Esophagus squamous epithelium (tissue), 5 donors: ENCODE measurements around the gene FUT4. TPM values are rescaled to one million over a fixed set of nuclear protein-coding genes. Genes with fewer than 3 reads are reported as not detected.

Source experiments
- DNase-seq: peaks from one replicate; lab custom pipeline; 2025; lab: John Stamatoyannopoulos, UW
- H3K27ac ChIP-seq, 4 donors: fragments of 200-600 bp; sonication (generic); one replicate each; pipeline ENCODE4 v1.5.1; 2016 to 2019; ENCODE audit warnings: mild to moderate bottlenecking in 1 of 4
- H3K27me3 ChIP-seq, 4 donors: fragments of 200-600 bp; sonication (generic); 1 replicate in 3 of 4; 2 replicates in 1 of 4; pipeline versions ENCODE4 v1.5.1 to v1.6.0; 2017 to 2021; ENCODE audit warnings: antibody characterized with exemption in 1 of 4
- H3K36me3 ChIP-seq, 3 donors: fragments of 200-600 bp; sonication (generic); one replicate each; pipeline ENCODE4 v1.5.1; 2016 to 2019
- H3K4me1 ChIP-seq, 3 donors: fragments of 200-600 bp; sonication (generic); one replicate each; pipeline ENCODE4 v1.5.1; 2017 to 2019
- H3K4me3 ChIP-seq, 4 donors: fragments of 200-600 bp; sonication (generic); 1 replicate in 3 of 4; 2 replicates in 1 of 4; pipeline ENCODE4 v1.5.1; 2016 to 2019; ENCODE audit warnings: mild to moderate bottlenecking in 2 of 4, moderate library complexity in 1 of 4
- H3K9me3 ChIP-seq, 3 donors: fragments of 200-600 bp; sonication (generic); one replicate each; pipeline ENCODE4 v1.5.1; 2016 to 2019
- POLR2A ChIP-seq, 4 donors: fragments of 450-650 bp; IDR thresholded peaks; one replicate each; pipeline ENCODE4 v1.6.1; 2017; ENCODE audit warnings: antibody characterized with exemption in 4 of 4, mild to moderate bottlenecking in 4 of 4, moderate library complexity in 3 of 4
- WGBS, 2 donors: methylation state at CpG; one replicate each; pipeline ENCODE4 v1.1.5; 2018; 5-methylcytosine and 5-hydroxymethylcytosine counted together
- intact Hi-C: fragments of 100-400 bp; cut with DNase I; formaldehyde crosslinking; loops from one replicate; pipeline ENCODE4 v1.15.0; 2022
- total RNA-seq, 4 donors: library from RNA; depleted of rRNA; stranded (reverse); fragments of >200 nt; gene quantifications; one replicate each; pipeline ENCODE4 v1.1.0, GENCODE V29; 2016
- TF ChIP-seq, protein P1 (sequence below), 6 experiments: fragments of 450-650 bp in 4 of 6; fragments of 200-600 bp in 2 of 6; sonication (generic) in 2 of 6; IDR thresholded peaks; one replicate each; pipeline ENCODE4 v1.5.1; 2016 to 2019; ENCODE audit warnings: antibody characterized with exemption in 6 of 6, mild to moderate bottlenecking in 4 of 6, moderate library complexity in 4 of 6
- donor health status: DM: yes; HTN: yes; CAD: no.

Gene FUT4
- total RNA-seq, 4 donors from 2014 or later, result 1.4 to 6.1 (median 1.8) TPM

DNA sequence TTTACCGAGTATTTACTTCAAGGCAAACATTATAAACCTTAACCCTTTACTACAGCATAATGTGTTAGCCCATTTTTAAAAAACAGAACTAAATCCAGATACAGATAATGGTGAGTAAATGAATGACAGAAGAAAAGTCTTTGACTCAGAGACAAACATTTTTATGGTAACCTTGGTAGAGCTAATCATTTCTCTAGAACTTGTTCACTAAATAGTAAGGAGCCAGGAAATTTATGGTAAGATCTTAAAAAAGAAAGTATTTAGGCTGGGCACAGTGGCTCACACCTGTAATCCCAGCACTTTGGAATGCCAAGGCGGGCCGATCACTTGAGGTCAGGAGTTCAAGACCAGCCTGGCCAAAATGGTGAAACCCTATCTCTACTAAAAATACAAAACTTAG lies 11.5 kb upstream of the FUT4 start:
- Histone ChIP-seq H3K27ac (no peak overlapping the region), H3K36me3 (no peaks in the 10 kb centered on the region), H3K27me3 (no peaks in the 10 kb centered on the region), H3K9me3 (no peaks in the 10 kb centered on the region), H3K4me1 (peaks cover 0 to 11% (median 0%) of the 10 kb centered on the region in 3 donors), H3K4me3 (no peak overlapping the region)
- intact Hi-C loops, result no loop called here
- no peak for DNase-seq
- 82 to 85% methylated on average over 2 to 3 of the region's 3 CpGs for WGBS, 2 donors
- TF ChIP-seq, protein P1, sequence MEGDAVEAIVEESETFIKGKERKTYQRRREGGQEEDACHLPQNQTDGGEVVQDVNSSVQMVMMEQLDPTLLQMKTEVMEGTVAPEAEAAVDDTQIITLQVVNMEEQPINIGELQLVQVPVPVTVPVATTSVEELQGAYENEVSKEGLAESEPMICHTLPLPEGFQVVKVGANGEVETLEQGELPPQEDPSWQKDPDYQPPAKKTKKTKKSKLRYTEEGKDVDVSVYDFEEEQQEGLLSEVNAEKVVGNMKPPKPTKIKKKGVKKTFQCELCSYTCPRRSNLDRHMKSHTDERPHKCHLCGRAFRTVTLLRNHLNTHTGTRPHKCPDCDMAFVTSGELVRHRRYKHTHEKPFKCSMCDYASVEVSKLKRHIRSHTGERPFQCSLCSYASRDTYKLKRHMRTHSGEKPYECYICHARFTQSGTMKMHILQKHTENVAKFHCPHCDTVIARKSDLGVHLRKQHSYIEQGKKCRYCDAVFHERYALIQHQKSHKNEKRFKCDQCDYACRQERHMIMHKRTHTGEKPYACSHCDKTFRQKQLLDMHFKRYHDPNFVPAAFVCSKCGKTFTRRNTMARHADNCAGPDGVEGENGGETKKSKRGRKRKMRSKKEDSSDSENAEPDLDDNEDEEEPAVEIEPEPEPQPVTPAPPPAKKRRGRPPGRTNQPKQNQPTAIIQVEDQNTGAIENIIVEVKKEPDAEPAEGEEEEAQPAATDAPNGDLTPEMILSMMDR (IDR thresholded peaks at IDR 0.05), result no peak
- TF ChIP-seq POLR2A (IDR thresholded peaks at IDR 0.05), result no peak

DNA sequence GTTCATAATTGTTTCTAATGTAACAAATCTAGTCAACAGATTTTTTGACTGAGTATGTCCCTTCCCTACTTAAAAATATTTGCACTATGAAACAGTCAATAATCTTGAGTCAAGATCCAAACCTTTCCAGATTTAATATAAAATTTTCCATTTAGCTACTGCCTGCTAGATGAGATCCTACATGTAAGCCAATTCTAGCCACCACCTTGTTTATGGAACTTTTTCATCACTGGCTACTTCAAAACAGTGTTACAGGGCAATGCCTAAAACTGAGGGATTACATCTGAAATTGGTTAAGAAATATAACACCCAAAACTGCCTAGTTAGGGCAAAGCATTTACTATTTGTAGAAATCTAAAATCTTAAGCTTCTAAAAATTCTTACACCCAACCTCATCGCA lies 10.5 kb upstream of the FUT4 start:
- intact Hi-C loops, result no loop called here
- H3K4me1 ChIP-seq, result peaks cover 0 to 17% (median 3%) of the 10 kb centered on the region in 3 donors
- H3K36me3 ChIP-seq, result no peaks in the 10 kb centered on the region
- no peaks in the 10 kb centered on the region for H3K27me3 ChIP-seq
- no peak overlapping the region for H3K27ac ChIP-seq
- no peak for DNase-seq
- no peak for TF ChIP-seq POLR2A (IDR thresholded peaks at IDR 0.05)
- TF ChIP-seq, protein P1 (IDR thresholded peaks at IDR 0.05), result no peak
- H3K4me3 ChIP-seq, result no peak overlapping the region
- no peaks in the 10 kb centered on the region for H3K9me3 ChIP-seq
- 76 to 87% methylated on average over 1 of the region's 1 CpG for WGBS, 2 donors

DNA sequence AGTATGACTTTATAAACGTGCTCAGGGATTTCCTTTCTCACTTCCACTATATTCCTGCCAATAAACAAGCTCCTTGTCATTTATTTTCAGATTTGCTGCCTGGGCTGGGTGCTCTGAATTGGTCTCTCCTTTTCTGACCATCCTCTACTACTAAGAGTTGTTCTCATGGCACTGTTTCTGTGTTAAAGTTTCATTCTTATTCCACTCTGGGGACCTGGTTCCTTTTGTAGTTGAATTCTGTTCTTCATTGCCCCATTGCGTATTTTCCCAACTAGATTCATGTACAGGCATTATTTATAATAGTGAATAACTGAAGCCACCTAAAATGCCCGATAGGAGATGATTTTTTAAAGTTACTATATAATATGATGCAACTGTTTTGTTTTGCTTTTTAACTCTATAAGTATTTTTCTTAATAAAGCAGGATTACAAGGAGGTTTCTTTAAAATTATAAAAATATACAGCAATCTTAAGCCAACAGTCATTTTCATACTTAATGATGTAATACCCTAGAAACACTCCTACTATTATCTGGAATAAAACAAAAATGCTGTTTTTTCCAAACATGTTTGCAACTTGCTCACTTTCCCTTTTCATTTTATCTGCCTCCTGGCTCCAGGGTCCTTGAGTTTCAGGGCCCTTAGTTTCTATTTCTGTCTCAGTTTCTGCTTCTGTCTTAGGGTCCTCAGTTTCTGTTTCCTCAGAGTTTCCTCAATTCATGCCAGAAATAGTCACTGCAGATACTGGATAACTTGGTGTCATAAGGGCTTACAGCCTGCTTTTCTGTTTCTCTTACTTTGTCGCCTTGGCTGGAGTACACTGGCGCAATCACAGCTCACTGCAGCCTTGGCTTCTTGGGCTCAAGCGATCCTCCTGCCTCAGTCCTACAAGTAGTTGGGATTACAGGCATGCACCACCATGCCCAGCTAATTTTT lies 9.8 kb upstream of the FUT4 start:
- no peaks in the 10 kb centered on the region for H3K36me3 ChIP-seq
- no peaks in the 10 kb centered on the region for H3K27me3 ChIP-seq
- TF ChIP-seq, protein P1 (IDR thresholded peaks at IDR 0.05), result no peak
- no peak for TF ChIP-seq POLR2A (IDR thresholded peaks at IDR 0.05)
- DNase-seq, result no peak
- no peaks in the 10 kb centered on the region for H3K9me3 ChIP-seq
- WGBS, 2 donors, result 56 to 71% methylated on average over 6 of the region's 6 CpGs
- intact Hi-C loops, result no loop called here
- peaks cover 0 to 18% (median 3%) of the 10 kb centered on the region in 3 donors for H3K4me1 ChIP-seq
- no peak overlapping the region for H3K27ac ChIP-seq
- no peak overlapping the region for H3K4me3 ChIP-seq

DNA sequence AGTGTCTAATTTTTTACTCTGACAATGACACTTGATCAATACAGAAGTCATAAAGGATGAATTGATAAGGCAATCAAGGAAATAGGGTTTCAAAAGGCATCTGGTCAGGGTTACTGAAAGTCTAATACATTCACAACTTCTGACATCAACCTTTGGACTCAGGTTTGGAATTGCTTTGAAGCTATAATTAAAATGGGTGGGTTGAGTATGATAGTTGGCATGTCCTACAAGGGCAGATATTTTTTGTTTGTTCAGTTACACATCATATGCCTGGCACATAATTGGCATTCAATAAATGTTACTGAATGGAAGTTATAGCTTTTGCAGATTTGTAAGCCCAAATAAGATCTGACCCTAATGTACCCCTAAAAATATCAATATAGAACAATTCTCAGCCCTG lies 7.3 kb upstream of the FUT4 start:
- H3K27me3 ChIP-seq, result no peaks in the 10 kb centered on the region
- H3K36me3 ChIP-seq, result no peaks in the 10 kb centered on the region
- intact Hi-C loops, result no loop called here
- H3K4me3 ChIP-seq, result no peak overlapping the region
- H3K9me3 ChIP-seq, result no peaks in the 10 kb centered on the region
- no peak overlapping the region for H3K27ac ChIP-seq
- TF ChIP-seq, protein P1 (IDR thresholded peaks at IDR 0.05), result no peak
- TF ChIP-seq POLR2A (IDR thresholded peaks at IDR 0.05), result no peak
- peaks cover 0 to 34% (median 3%) of the 10 kb centered on the region in 3 donors for H3K4me1 ChIP-seq
- no peak for DNase-seq

DNA sequence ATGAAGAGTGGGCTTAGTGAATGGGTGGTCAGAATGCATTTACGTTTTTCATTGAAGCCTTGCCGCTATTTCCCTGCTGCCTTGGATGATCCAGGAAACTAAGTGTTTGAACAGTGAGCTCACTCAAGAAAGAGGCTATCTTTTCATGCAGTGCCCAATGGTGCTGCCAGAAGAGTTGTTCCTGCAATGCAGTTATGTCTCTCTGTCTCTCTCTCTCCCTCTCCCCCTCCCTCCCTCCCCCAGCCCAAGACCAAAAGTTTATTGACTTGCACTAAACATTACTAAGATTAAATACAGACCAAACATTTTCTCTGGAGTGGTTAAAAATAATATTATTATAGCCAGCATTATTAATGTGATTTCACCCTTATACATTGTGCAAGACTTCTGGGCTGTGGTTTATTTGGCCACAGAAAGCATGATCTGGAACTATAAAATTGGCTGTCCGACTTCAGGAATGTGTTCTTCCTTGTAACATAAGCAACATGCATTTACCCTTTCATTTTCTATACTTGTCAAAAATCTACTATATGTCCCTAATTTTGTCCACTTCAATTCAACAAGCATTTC lies 6.6 kb upstream of the FUT4 start:
- WGBS, 2 donors, result 37 to 50% methylated on average over 3 of the region's 3 CpGs
- H3K27me3 ChIP-seq, result no peaks in the 10 kb centered on the region
- DNase-seq, result no peak
- H3K9me3 ChIP-seq, result no peaks in the 10 kb centered on the region
- no peak overlapping the region for H3K4me3 ChIP-seq
- TF ChIP-seq, protein P1 (IDR thresholded peaks at IDR 0.05), result no peak
- TF ChIP-seq POLR2A (IDR thresholded peaks at IDR 0.05), result no peak
- intact Hi-C loops, result no loop called here
- peak overlapping the region in 2 of 4 donors; percentile 12 to 14 for H3K27ac ChIP-seq
- peaks cover 0 to 34% (median 3%) of the 10 kb centered on the region in 3 donors for H3K4me1 ChIP-seq
- H3K36me3 ChIP-seq, result no peaks in the 10 kb centered on the region
